Measurements from ENCODE around the gene NR2F1. TPM values are rescaled to one million over a fixed set of nuclear protein-coding genes. Genes with fewer than 3 reads are reported as not detected.

Gene NR2F1
- total RNA-seq, 1 donor from 2014 or later, result 83.2 TPM

DNA sequence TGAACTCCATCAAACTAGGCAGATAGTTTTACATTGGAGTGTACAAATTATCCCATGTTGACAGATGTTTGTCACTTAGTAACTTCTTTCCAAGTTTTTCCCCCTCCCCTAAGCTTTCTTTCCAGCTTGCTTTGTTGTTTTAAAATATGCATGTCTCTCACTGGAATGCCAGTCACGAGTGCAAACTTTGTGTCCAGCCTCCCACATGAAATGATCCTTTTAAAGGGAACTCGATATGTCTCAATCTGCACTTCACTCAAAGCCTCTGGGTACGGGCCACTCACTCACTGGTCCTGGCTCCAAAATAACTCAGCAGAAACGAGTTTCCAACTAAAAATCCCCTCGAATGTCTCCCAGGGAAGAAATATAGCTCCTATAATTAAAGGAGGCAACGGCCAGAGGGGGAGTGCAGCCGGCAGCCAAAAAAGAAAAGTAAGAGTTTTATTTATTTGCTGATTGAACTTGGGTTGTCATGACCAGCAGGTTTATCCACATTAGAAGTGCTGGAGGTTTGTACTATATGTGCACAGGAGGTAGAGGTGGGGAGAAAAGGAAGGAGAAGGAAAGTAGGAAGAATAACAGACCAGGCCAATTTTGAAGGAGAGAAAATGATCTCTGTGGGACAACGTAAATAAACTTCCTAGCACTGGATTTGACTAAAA, 17.5 kb downstream of the NR2F1 start:
- H3K27me3 ChIP-seq, result peaks cover 93% of the 10 kb centered on the region
- no peaks in the 10 kb centered on the region for H3K9me3 ChIP-seq
- peaks cover 2% of the 10 kb centered on the region for H3K4me1 ChIP-seq
- intact Hi-C loops (cut with DNase I), result no loop called here
- ATAC-seq, result no peak
- TF ChIP-seq, protein P1, sequence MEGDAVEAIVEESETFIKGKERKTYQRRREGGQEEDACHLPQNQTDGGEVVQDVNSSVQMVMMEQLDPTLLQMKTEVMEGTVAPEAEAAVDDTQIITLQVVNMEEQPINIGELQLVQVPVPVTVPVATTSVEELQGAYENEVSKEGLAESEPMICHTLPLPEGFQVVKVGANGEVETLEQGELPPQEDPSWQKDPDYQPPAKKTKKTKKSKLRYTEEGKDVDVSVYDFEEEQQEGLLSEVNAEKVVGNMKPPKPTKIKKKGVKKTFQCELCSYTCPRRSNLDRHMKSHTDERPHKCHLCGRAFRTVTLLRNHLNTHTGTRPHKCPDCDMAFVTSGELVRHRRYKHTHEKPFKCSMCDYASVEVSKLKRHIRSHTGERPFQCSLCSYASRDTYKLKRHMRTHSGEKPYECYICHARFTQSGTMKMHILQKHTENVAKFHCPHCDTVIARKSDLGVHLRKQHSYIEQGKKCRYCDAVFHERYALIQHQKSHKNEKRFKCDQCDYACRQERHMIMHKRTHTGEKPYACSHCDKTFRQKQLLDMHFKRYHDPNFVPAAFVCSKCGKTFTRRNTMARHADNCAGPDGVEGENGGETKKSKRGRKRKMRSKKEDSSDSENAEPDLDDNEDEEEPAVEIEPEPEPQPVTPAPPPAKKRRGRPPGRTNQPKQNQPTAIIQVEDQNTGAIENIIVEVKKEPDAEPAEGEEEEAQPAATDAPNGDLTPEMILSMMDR (IDR thresholded peaks at IDR 0.05), result no peak
- no peaks in the 10 kb centered on the region for H3K36me3 ChIP-seq
- H3K27ac ChIP-seq, result peak overlapping the region; percentile 76
- no peak for DNase-seq
- peak overlapping the region; percentile 42 for H3K4me3 ChIP-seq

DNA sequence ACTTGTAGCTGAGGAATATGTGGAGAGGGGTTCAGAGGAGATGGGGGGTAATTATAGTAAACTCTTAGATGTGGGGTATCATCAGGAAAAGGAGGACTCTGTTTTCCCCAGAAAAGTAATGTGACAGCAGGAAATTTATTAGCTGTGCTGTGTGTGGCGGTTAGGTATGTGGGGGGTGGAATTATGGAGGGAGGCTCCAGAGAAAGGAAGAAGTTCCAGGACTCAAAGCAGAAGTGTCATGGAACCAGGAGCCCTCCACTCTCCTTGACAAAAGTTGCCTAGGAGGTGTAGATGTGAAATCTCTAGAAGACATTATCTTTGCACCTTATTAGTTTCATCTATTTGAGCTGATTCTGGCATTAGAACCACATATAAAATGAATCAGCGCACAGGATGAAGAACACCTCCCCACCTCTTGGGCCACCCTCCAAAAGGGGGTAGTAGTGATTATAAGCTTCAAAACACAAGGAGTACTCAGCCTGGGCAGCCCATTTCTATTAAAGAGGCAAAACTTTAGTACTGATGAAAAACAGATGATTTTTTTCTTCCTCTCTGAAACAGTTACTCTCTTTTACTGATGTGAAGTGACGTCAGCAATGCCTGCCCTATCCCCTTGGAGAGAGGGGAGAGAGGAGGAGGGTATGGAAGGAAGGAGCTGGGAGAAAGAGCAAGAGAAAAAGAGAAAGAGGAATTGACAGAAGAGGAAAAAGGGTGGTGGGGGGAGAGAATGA, 18.2 kb downstream of the NR2F1 start:
- Histone ChIP-seq H3K9me3 (no peaks in the 10 kb centered on the region), H3K36me3 (no peaks in the 10 kb centered on the region), H3K27ac (peak overlapping the region; percentile 76), H3K4me1 (no peaks in the 10 kb centered on the region), H3K4me3 (peak overlapping the region; percentile 42), H3K27me3 (peaks cover 91% of the 10 kb centered on the region)
- intact Hi-C loops (cut with DNase I), result no loop called here
- ATAC-seq (peak; percentile 6), DNase-seq (no peak)
- TF ChIP-seq, protein P1 (IDR thresholded peaks at IDR 0.05), result no peak

DNA sequence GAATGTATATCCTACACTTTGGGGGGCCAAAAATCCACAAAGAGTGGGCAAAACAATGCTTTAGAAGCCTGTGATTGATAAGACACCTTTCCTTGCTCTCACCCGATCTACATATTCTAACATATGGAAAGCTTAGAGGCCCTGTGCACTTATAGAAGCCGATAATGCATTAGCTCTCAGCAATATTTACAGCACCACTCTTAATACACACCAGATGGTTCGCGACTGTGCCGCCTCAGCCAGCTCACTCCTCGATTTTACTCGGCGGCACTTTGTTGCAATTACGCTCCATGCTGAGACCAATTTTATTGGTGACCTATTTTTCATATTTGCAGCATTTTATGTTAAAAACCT, 18.8 kb downstream of the NR2F1 start:
- DNase-seq (no peak), ATAC-seq (no peak)
- Histone ChIP-seq H3K27me3 (peaks cover 91% of the 10 kb centered on the region), H3K36me3 (no peaks in the 10 kb centered on the region), H3K27ac (peak overlapping the region; percentile 76), H3K9me3 (no peaks in the 10 kb centered on the region), H3K4me1 (no peaks in the 10 kb centered on the region), H3K4me3 (peak overlapping the region; percentile 42)
- TF ChIP-seq, protein P1 (IDR thresholded peaks at IDR 0.05), result no peak
- intact Hi-C loops (cut with DNase I), result no loop called here

DNA sequence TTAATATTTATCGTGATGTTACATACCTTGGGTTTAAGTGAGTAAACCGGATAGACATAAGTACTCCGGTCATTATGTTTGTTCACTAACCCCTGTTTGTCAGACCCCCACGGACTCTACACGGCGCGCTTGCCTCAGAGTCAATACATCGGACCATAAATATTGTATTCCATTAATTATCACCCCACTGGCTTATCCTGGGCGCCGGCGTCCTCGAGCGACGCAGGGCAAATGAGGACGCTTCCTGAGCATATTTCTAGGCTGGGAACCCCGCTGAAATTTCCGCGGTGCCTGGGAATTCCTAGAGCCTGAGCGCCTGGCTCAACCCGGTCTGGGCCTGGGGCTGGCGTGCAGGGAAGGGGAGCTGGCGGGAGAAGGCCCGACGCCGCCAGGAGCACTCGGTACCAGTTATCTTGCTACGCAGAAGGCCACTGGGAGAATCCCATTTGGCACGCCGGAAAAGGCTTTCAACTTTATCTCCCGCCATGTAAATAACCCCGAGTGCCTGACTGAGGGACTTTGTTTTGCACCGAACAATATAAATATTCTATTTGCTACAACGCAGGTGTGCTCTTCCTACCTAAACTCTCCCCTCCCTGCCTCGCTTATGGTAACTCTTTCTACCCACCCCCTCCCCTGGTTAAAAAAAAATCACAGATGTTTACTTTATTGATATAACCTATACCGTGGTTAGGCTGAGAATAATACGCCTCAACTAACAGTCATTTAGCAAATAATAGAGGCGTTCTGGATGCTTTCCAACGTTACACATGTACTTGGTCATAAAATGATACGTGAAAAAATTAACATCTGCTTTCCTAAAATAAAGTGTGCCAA, 19.4 kb downstream of the NR2F1 start:
- intact Hi-C loops (cut with DNase I), result no loop called here
- Histone ChIP-seq H3K4me3 (peak overlapping the region; percentile 42), H3K27ac (peak overlapping the region; percentile 76), H3K9me3 (no peaks in the 10 kb centered on the region), H3K27me3 (peaks cover 91% of the 10 kb centered on the region), H3K36me3 (no peaks in the 10 kb centered on the region), H3K4me1 (no peaks in the 10 kb centered on the region)
- DNase-seq (no peak), ATAC-seq (no peak)
- TF ChIP-seq, protein P1 (IDR thresholded peaks at IDR 0.05), result no peak

DNA sequence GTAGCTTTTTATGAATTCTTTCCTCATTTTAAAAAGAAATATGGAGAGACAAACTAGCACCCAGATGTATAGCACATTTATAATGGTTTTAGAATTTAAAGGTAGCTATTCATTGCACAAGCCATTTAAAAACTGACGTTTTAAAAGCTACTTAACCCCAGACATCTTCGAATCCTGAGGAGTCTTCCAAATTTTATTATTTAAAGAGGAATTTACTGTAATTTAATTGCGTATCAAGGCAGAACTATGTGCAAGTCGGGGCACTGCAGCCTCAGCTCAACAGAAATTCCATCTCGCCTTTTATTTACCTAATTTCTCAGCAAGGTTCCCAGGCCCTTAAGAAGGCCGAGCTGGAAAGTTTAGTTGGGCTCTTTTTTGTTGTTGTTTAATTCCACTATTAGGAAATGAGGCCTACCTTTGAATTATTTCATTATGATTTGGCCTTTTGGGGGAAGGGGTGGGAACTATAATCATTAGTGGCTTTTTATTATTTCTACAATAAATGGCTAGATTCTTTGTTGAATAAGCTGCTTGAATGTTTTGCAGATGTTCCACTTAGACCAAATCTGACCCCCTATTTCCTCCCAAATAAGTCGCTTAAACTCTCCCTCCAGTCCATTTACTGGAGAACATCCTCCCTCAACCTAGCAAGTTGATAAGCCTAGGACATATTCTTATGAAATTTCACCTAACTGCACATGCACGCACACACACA, 20.2 kb downstream of the NR2F1 start:
- intact Hi-C loops (cut with DNase I), result no loop called here

More for the DNA sequence above, 20.2 kb downstream of the NR2F1 start:
- peak overlapping the region; percentile 1 for H3K4me3 ChIP-seq
- H3K9me3 ChIP-seq, result no peaks in the 10 kb centered on the region
- no peaks in the 10 kb centered on the region for H3K4me1 ChIP-seq
- H3K27ac ChIP-seq, result peak overlapping the region; percentile 76
- no peaks in the 10 kb centered on the region for H3K36me3 ChIP-seq
- ATAC-seq (no peak), DNase-seq (no peak)
- TF ChIP-seq, protein P1 (IDR thresholded peaks at IDR 0.05), result no peak
- peaks cover 91% of the 10 kb centered on the region for H3K27me3 ChIP-seq

All from upper lobe of right lung (tissue), 1 donor.